HG03064 (cell line): ENCODE data around the gene HNRNPA0.

Source experiments
- ATAC-seq: cut with Tn5 transposase; IDR thresholded peaks from one replicate; pipeline ENCODE4 v1.9.1; 2021; ENCODE audit warnings: low read depth; ENCODE audit not compliant: unreplicated experiment

The HNRNPA0 gene

DNA sequence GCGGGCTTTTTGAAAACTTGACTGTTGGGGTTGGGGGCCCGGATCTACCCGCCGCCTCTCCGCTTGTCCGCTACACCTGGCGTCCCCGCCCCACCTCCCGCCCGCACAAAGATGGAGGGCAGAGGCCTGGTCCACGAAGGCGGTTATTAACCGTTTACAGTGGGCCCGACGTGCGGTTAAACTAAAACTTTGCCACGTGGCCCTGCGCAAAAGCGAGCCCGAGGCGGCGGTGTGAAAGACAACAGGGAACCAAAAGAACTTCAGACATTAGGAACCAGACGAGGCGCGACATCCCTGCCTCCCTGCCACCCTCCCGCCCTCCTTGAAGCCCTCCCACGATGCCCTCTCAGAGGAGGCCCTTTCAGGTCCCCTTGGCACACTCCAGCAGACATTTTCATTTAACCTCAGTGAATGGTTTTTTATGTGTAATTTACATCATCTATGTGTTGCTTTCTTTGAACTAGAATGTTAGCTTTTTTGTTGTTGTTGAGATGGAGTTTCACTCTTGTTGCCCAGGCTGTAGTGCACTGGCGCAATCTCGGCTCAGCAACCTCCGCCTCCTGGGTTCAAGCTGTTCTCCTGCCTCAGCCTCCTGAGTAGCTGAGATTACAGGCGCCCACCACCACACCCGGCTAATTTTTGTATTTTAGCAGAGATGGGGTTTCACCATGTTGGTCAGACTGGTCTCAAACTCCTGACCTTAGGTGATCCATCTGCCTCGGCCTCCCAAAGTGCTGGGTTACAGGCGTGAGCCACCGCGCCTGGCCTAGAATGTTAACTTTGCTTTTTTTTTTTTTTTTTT, 999 bp upstream of the HNRNPA0 start:
- ATAC-seq, result peak; percentile 19

DNA sequence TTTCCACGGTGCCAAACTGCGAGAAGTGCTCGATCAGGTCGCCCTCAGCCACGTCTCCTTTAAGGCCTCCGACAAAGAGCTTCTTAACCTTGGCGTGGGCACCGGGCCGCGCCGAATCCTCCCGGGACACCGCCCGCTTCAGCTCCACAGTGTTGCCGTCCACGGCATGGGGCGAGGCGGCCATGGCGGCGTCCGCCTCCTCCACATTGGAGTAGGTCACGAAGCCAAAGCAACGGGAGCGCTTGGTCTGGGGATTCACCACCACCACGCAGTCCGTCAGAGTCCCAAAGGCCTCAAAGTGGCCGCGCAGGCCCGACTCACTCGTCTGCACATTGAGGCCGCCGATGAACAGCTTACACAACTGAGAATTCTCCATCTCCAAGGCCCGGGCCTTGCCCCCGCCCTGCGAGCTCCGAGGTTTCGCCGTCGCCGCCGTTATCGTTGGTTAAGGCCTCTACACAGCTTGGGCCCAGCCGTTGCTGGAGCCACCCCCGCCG, 424 bp downstream of the HNRNPA0 start:
- ATAC-seq, result peak; percentile 5

DNA sequence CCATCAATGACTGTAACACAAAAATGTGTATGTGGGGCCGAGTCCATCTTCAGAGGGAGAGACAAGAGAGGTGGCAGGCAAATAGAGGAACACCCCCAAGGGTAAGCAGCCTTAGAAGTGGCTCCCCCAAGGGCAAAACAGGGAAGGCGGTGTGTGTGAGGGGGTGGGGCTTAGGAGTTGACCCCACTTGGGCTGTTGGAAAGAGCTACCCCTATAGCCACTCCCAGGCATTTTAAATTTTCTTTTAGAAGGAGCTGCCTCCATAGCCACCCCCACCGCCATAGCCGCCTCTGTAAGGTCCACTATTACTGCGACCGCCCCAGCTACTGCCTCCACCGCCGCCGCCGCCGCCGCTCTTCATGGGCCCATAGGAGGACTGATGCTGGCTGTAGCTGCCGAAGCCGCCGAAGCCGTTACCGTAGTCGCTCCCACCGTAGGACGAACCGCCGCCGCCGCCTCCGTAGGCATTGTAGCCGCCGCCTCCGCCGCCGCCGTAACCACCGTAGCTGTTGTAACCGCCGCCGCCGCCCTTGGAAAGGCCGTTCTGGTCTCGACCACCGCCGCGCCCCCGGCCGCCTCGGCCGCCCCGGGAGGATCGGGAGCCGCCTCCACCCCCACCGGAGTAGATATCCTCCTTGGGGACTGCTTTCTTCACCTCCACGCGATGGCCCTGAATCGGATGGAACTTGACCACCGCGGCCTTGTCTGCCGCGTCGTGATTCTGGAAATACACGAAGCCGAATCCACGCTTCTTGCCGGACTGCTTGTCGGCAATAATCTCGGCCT, 1.1 kb downstream of the HNRNPA0 start:
- no peak for ATAC-seq

GRCh38 chr5:137751869-137752491, 2.2 kb downstream of the HNRNPA0 start:
- ATAC-seq, result no peak

GRCh38 chr5:137750436-137750835, 3.7 kb downstream of the HNRNPA0 start:
- ATAC-seq, result no peak

- no peak for ATAC-seq
Measured at GRCh38 chr5:137747848-137748247, 6.3 kb downstream of the HNRNPA0 start.

DNA sequence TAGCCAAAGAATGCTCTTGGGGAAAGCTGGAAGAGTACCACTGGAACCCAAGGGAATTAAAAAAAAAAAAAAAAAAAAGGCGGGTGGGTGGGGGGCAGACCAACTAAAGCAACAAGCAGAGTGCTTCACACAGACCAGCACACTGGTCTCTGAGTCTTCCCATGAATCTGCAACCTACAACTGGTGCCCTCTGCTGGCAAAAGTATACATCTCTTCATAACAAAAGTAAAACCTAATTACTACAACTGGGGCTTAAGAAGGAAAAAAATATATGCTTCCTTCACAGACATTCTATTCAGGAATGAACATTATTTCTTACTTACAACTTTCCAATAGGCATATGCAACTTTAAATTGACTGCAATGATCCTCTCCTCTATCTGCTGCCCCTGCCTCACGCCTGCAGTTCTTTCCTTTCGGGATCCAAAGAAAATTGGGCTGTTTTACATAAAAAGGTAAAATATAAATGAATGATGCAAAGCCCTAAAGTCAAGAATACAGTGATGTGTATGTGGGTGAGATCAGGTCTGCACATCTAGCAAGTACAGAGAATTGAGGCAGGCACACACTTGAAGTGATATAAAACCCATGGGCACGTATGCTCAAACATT, 11.0 kb downstream of the HNRNPA0 start:
- no peak for ATAC-seq

DNA sequence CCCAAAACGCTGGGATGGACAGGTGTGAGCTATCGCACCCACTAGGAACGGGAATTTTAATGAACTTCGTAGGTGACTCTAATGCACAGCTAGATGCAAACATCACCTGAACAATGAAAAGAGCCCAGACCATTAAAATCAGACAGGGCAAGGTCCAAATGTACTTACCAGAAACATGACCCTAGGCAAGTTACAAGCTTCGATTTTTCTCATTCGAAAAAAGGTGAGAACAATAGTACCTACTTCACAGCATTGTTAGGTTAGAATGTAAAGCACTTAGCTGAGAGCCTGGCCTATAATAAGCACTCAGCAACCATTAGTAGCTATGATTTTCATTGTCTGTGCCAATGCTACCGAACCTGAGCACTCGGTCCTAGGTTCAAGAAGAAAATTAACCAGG, 12.4 kb downstream of the HNRNPA0 start:
- ATAC-seq, result no peak

GRCh38 chr5:137739737-137740136, 14.4 kb downstream of the HNRNPA0 start:
- ATAC-seq, result no peak

DNA sequence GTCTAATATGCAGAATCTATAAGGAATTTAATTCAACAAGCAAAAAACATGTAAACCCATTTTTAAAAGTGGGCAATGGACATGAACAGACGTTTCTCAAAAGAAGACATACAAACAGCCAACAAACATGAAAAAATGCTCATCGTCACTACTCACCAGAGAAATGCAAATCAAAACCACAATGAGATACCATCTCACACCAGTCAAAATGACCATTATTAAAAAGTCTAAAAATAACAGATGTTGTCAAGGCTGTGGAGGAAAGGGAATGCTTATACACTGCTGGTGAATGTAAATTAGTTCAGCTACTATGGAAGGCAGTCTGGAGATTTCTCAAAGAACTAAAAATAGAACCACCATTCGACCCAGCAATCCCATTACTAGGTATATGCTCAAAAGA, 15.2 kb downstream of the HNRNPA0 start:
- ATAC-seq, result no peak

DNA sequence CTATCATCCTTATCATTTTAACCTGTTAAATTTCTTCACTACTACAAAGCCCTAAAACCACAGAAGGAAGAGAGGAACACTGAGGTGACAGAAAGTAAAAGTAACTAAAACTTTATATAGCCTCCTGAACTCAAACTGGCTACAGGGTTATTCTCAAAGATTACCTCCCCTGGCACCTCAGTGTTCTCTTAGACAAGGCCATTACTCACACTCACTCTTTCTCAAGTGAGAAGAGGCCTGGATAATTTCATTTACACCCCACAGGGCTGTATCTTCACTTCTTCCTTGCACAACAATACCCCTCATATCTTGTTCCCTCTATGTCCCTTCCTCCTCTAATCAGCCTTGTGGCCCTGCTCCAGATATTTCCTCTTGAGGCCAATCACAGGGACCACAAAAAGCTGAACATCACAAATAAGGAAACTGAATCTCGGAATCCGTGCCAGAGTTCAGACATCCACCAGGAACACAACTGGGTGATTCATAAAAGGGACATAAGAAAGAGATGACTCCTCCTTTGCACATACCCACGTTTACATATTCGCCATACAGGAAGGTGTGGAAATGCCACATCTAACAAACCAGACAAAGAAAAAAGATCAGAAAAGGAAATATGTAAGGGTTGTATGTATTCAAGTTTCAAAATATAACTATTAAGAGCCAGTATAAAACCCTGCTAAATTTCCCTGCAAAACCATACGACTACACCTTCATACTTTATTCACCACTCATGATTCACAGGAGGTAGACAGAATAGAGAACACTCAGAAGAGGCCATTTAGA, 16.6 kb downstream of the HNRNPA0 start:
- ATAC-seq, result no peak

- ATAC-seq, result no peak
Measured at GRCh38 chr5:137736496-137736895, 17.7 kb downstream of the HNRNPA0 start.

GRCh38 chr5:137735555-137736284, 18.4 kb downstream of the HNRNPA0 start, which contains the start of gene KLHL3:
TSS of gene KLHL3 (minus strand) at chr5:137736089. CDS start at chr5:137735646, 443 bp downstream.
- ATAC-seq, result peak; percentile 54

- ATAC-seq, result peak; percentile 17
Measured at GRCh38 chr5:137734962-137735554, 19.1 kb downstream of the HNRNPA0 start.

GRCh38 chr5:137734331-137734730, 19.8 kb downstream of the HNRNPA0 start:
- no peak for ATAC-seq

DNA sequence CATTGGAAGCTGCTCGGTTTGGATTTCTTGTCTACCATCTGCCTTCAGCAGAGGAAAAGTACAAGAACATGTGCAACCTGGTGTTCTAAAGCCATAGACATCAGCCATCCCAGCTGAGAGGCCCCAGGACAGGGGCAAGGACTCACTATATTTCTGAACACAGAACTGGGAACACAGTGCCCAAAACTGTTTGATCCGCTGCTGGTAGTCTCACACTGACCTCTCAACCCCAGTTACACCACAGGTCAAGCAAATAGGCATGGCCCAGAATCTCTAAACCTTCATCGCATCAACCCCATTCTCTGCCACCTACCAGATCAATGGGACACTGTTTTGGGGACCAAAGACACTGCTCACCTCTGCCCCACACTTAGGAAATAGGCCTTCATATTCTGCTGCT, 20.2 kb downstream of the HNRNPA0 start:
- ATAC-seq, result no peak

DNA sequence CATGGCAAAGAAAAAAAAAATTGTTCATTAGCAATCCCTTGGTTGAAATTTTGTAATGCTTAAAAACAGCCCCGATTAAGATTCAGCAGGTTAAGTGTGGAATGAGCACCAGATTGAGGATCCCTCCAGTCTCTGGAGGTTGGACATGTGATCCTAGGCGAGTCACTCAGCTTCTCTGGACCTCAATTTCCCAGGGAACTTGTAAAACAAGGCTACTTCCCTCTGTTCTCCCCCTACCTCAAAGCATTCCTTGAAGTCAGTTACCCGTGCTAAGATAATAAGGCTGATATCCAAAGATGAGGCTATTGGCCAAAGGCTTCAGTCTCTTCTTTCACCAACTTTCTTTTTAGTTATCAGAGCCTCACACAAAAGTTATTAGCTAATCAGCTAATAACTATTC, 21.2 kb downstream of the HNRNPA0 start:
- ATAC-seq, result no peak

DNA sequence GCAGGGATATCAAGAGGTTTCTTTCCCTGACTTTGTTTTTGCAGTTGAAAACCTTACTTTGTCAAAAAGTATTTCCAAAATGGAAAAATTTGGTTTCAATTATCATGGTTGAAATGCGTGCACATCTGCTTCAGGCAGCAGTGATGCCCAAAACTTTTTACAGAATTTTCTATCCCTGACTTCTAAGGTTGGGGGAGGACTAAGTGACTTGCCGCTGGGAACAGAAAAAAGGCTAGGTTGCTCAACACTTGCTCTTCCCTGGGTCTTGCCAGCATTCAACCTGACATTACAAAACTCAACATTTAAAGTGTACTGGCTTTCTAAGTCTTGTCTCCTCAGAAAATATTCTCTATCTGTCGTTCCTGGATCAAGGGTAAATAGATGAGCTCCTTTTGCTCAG, 23.0 kb downstream of the HNRNPA0 start:
- no peak for ATAC-seq

GRCh38 chr5:137730336-137730735, 23.8 kb downstream of the HNRNPA0 start:
- ATAC-seq, result no peak
